ENCODE data around the gene IRF9. TPM values are rescaled to one million over a fixed set of nuclear protein-coding genes. Genes with fewer than 3 reads are reported as not detected.

IRF9 gene
- total RNA-seq, 1 experiment from 2014 or later: 15.6 TPM

DNA sequence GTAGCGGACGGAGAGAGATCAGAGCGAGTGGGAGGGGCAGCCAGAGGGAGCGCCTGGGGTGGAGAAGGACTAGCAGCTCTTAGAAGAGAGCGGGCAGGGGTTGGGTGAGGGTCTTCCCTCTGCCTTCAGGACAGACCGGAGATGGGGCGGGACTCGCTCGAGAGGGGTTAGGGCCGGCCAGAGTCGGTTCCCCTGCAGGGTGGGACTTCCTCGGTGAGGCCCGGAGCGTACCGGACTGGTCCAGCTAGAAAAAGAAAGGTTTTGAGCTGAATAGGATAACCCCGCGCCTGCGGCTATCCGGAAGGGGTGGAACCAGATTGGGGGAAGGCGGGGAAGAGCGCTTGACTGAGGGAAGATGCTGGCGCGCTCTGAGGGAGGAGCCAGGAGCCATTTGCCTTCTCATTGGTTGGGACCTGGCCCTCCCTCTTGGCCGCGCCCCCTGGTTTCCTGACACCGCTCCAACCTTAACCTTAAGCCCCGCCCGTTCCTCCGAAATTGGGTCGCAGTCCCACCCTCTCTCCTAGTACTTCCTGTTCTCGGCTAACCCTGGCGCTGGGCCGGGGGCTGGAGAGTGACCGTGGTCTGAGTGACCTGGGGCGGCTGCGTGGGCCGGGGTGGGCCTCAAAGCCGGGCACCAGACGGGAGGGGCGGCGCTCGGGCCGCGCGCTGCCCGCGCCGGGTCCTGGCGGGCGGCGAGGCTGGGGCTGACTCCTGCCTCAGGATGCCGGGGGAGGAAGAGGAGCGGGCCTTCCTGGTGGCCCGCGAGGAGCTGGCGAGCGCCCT is 13.9 kb upstream of the IRF9 start, which contains the start of gene RNF31 (continued):
- TF ChIP-seq ARID4B (CRISPR knock-in tag; IDR thresholded peaks at IDR 0.05; ENCODE audit: borderline replicate concordance): peak; percentile 85
- no peak for TF ChIP-seq IRF2 (CRISPR knock-in tag; IDR thresholded peaks at IDR 0.05; ENCODE audit: borderline replicate concordance, low read depth)
- TF ChIP-seq ZNF512 (CRISPR knock-in tag; IDR thresholded peaks at IDR 0.05; ENCODE audit: borderline replicate concordance): no peak
- no peak for TF ChIP-seq CBFB (CRISPR knock-in tag; IDR thresholded peaks at IDR 0.05; ENCODE audit: low read depth)
- TF ChIP-seq KAT7 (CRISPR knock-in tag; IDR thresholded peaks at IDR 0.05; ENCODE audit: borderline replicate concordance): no peak
- TF ChIP-seq ELF4 (CRISPR knock-in tag; IDR thresholded peaks at IDR 0.05; ENCODE audit: low read depth): no peak

DNA sequence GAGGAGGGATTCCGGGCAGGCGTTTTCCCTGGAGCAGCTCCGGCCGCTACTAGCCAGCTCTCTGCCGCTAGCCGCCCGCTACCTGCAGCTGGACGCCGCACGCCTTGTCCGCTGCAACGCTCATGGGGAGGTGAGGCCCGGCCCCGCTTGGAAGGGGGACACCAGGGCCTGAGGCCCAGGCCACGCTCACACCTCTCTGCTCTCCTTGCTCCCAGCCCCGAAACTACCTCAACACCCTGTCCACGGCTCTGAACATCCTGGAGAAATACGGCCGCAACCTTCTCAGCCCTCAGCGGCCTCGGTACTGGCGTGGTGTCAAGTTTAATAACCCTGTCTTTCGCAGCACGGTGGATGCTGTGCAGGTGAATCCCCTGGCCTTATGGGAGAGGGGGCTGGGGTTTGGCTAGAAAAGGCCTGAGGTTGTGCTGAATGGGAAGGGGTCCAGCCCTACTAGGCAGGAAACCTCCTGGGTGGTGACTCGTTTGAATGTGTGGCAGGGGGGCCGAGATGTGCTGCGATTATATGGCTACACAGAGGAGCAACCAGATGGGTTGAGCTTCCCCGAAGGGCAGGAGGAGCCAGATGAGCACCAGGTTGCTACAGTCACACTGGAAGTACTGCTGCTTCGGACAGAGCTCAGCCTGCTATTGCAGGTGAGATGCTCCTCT is 13.2 kb upstream of the IRF9 start:
- Mint-ChIP-seq H3K27me3 (ENCODE audit: low read depth) (no peaks in the 10 kb centered on the region), H3K9me3 (no peaks in the 10 kb centered on the region), H3K4me1 (peaks cover 21% of the 10 kb centered on the region), H3K4me3 (peak overlapping the region; percentile 99), H3K36me3 (peaks cover 48% of the 10 kb centered on the region), H3K27ac (no peak overlapping the region; the same call in 1 of the 2 replicates)
- ChIA-PET CTCF (interaction anchor here (0.9 to 4.1 kb wide), 8 partner anchors 12 to 152 kb away, joined by 3 to 55 read pairs (median 10); partner anchors contain the start of genes DCAF11, DHRS1, IPO4 and IRF9), POLR2A (interaction anchor here (0.6 to 3.3 kb wide), 8 partner anchors 10 to 115 kb away, joined by 3 to 24 read pairs (median 8); partner anchors contain the start of genes CHMP4A, DCAF11, IRF9 and NRL)
- ATAC-seq: no peak
- 0 out of 2 replicates have a peak, but pooled peaks have one; percentile 6 for TF ChIP-seq JUN (CRISPR knock-in tag; IDR thresholded peaks at IDR 0.05)
- 0 out of 2 replicates have a peak, but pooled peaks have one; percentile 14 for TF ChIP-seq ARID4B (CRISPR knock-in tag; IDR thresholded peaks at IDR 0.05; ENCODE audit: borderline replicate concordance)
- TF ChIP-seq, protein P1, sequence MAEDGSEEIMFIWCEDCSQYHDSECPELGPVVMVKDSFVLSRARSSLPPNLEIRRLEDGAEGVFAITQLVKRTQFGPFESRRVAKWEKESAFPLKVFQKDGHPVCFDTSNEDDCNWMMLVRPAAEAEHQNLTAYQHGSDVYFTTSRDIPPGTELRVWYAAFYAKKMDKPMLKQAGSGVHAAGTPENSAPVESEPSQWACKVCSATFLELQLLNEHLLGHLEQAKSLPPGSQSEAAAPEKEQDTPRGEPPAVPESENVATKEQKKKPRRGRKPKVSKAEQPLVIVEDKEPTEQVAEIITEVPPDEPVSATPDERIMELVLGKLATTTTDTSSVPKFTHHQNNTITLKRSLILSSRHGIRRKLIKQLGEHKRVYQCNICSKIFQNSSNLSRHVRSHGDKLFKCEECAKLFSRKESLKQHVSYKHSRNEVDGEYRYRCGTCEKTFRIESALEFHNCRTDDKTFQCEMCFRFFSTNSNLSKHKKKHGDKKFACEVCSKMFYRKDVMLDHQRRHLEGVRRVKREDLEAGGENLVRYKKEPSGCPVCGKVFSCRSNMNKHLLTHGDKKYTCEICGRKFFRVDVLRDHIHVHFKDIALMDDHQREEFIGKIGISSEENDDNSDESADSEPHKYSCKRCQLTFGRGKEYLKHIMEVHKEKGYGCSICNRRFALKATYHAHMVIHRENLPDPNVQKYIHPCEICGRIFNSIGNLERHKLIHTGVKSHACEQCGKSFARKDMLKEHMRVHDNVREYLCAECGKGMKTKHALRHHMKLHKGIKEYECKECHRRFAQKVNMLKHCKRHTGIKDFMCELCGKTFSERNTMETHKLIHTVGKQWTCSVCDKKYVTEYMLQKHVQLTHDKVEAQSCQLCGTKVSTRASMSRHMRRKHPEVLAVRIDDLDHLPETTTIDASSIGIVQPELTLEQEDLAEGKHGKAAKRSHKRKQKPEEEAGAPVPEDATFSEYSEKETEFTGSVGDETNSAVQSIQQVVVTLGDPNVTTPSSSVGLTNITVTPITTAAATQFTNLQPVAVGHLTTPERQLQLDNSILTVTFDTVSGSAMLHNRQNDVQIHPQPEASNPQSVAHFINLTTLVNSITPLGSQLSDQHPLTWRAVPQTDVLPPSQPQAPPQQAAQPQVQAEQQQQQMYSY (CRISPR knock-in tag; IDR thresholded peaks at IDR 0.05): no peak
- peak; percentile 28 for DNase-seq (ENCODE audit: low spot score)

Measured in WTC11 (cell line).